Activated CD4-positive, alpha-beta T cell treated with anti-CD3 and anti-CD28 coated beads, Interleukin-10, Interleukin-2, amounts not matched to agents 100 ng/mL and 50 ng/mL, durations not matched to agents 16 hours and 8 hours (primary cell): Measurements from ENCODE around the gene TMEM97.

Experiments used
- DNase-seq: peaks from one replicate; pipeline ENCODE4 v3.0.0-alpha.2; 2020

Gene TMEM97

GRCh38 chr17:28367641-28368305, 48.8 kb downstream of the TMEM97 start:
- DNase-seq = no peak

GRCh38 chr17:28368306-28368831, 49.4 kb downstream of the TMEM97 start:
- DNase-seq = no peak

- no peak for DNase-seq
These were observed 50.1 kb downstream of the TMEM97 start for GRCh38 chr17:28368915-28369683.

GRCh38 chr17:28369684-28370034, 50.7 kb downstream of the TMEM97 start:
- DNase-seq = no peak

- DNase-seq = no peak
These were observed 51.2 kb downstream of the TMEM97 start, which contains the start of gene VTN for GRCh38 chr17:28370035-28370743. Gene VTN (minus strand): TSS chr17:28370307. CDS start chr17:28370203, 104 bp downstream.

- no peak for DNase-seq
These were observed 51.7 kb downstream of the TMEM97 start for GRCh38 chr17:28370744-28371103.

- peak; percentile 96 for DNase-seq
These were observed 52.5 kb downstream of the TMEM97 start, which contains the start of gene SARM1 for GRCh38 chr17:28371245-28372202. Gene SARM1 (plus strand): TSS chr17:28371694. CDS start chr17:28372033, 339 bp downstream.

GRCh38 chr17:28372203-28372944, 53.4 kb downstream of the TMEM97 start:
- peak; percentile 48 for DNase-seq

- no peak for DNase-seq
These were observed 53.9 kb downstream of the TMEM97 start for GRCh38 chr17:28372945-28373274.
